Spleen (tissue), 3 donors: ENCODE results near the gene UXS1.

Experiments used
- POLR2A ChIP-seq, 3 donors: fragments of 450-650 bp; IDR thresholded peaks; one replicate each; pipeline ENCODE4 v1.5.1; 2017; ENCODE audit warnings: antibody characterized with exemption in 3 of 3, mild to moderate bottlenecking in 1 of 3
- POLR2AphosphoS5 ChIP-seq, 3 donors: sonication (generic); formaldehyde crosslinking; IDR thresholded peaks; one replicate each; pipeline ENCODE4 v1.5.1; 2017; ENCODE audit warnings: antibody characterized with exemption in 3 of 3

GRCh38 chr2:106195456-106195855 is 1.4 kb upstream of the UXS1 start:
- TF ChIP-seq POLR2A (IDR thresholded peaks at IDR 0.05) (no peak), POLR2AphosphoS5 (IDR thresholded peaks at IDR 0.05) (no peak)
